Skin epidermis (tissue), 12 donors: ENCODE measurements around the gene LILRB5.
A peak's percentile ranks its signal among the peaks of the same experiment; 100 is the strongest.
"Not testable (repeated sequence)": the region's sequence is repeated elsewhere in the genome, so short reads cannot be mapped to it uniquely, and the experiment has no call there.

ENCODE experiments used
- H3K27ac ChIP-seq, 21 experiments: fragments of 200-600 bp; sonication (generic) in 11 of 21; one replicate each; pipeline ENCODE4 v1.5.0; 2020; ENCODE audit warnings: mild to moderate bottlenecking in 3 of 21, inconsistent platforms in 2 of 21, moderate library complexity in 2 of 21
- H3K4me3 ChIP-seq, 7 experiments: fragments of 200-600 bp; sonication (generic) in 2 of 7; one replicate each; pipeline ENCODE4 v1.5.0; 2020; ENCODE audit warnings: inconsistent platforms in 2 of 7, mild to moderate bottlenecking in 2 of 7, moderate library complexity in 1 of 7

Gene LILRB5

GRCh38 chr19:54257116-54257480 lies at the start of gene LILRB5:
Gene LILRB5, minus strand, starts transcription at chr19:54257273. Its CDS starts 80 bp downstream, at chr19:54257193.
- H3K4me3 ChIP-seq, result no peak within 1 kb of the TSS
- peak within 1 kb of the TSS in 2 of 21 experiments; percentile 40 to 58 for H3K27ac ChIP-seq

GRCh38 chr19:54305141-54305540 lies 48.1 kb upstream of the LILRB5 start:
- no peak overlapping the region for H3K4me3 ChIP-seq
- no peak overlapping the region for H3K27ac ChIP-seq

GRCh38 chr19:54302257-54302656 lies 45.2 kb upstream of the LILRB5 start:
- no peak overlapping the region for H3K4me3 ChIP-seq
- no peak overlapping the region for H3K27ac ChIP-seq

GRCh38 chr19:54299515-54299914 lies 42.4 kb upstream of the LILRB5 start:
- Histone ChIP-seq H3K27ac (no peak overlapping the region), H3K4me3 (no peak overlapping the region)

- no peak overlapping the region for H3K4me3 ChIP-seq
- no peak overlapping the region for H3K27ac ChIP-seq
Measured at GRCh38 chr19:54299126-54299498, 42.0 kb upstream of the LILRB5 start.

- no peak overlapping the region for H3K4me3 ChIP-seq
- no peak overlapping the region for H3K27ac ChIP-seq
Measured at GRCh38 chr19:54298357-54299125, 41.5 kb upstream of the LILRB5 start.

- no peak overlapping the region for H3K27ac ChIP-seq
- H3K4me3 ChIP-seq, result no peak overlapping the region
Measured at GRCh38 chr19:54297759-54298305, 40.8 kb upstream of the LILRB5 start.

- no peak overlapping the region for H3K4me3 ChIP-seq
- H3K27ac ChIP-seq, result no peak overlapping the region
Measured at GRCh38 chr19:54294539-54294938, 37.5 kb upstream of the LILRB5 start.

- H3K4me3 ChIP-seq, H3K27ac ChIP-seq: not testable (repeated sequence)
Measured at GRCh38 chr19:54289160-54289559, 32.1 kb upstream of the LILRB5 start.

- Histone ChIP-seq H3K4me3 (no peak overlapping the region), H3K27ac (no peak overlapping the region)
Measured at GRCh38 chr19:54287456-54287855, 30.4 kb upstream of the LILRB5 start.

GRCh38 chr19:54286283-54286682 lies 29.2 kb upstream of the LILRB5 start:
- not testable (repeated sequence) for H3K27ac ChIP-seq, H3K4me3 ChIP-seq

GRCh38 chr19:54285427-54286056 lies 28.5 kb upstream of the LILRB5 start:
- not testable (repeated sequence) for H3K27ac ChIP-seq, H3K4me3 ChIP-seq

GRCh38 chr19:54282686-54283470 lies 25.8 kb upstream of the LILRB5 start:
- Histone ChIP-seq H3K4me3 (no peak overlapping the region), H3K27ac (peak overlapping the region in 1 of 21 experiments; percentile 55)

GRCh38 chr19:54281729-54282075 lies 24.6 kb upstream of the LILRB5 start:
- H3K4me3 ChIP-seq, result not testable (repeated sequence)

GRCh38 chr19:54281007-54281728 lies 24.1 kb upstream of the LILRB5 start, which contains the start of gene LILRB2:
Gene LILRB2, minus strand, starts transcription at chr19:54281110. Its CDS starts 614 bp downstream, at chr19:54280496.
- peak within 1 kb of the TSS in 3 of 7 experiments; percentile 6 to 16 (median 6) for H3K4me3 ChIP-seq

More at GRCh38 chr19:54281729-54282075, 24.6 kb upstream of the LILRB5 start:
- not testable (repeated sequence) for H3K27ac ChIP-seq

GRCh38 chr19:54280441-54280840 lies 23.4 kb upstream of the LILRB5 start:
- peak overlapping the region in 3 of 7 experiments; percentile 6 to 16 (median 6) for H3K4me3 ChIP-seq

More at GRCh38 chr19:54281007-54281728, 24.1 kb upstream of the LILRB5 start, which contains the start of gene LILRB2:
- H3K27ac ChIP-seq, result peak within 1 kb of the TSS in 14 of 21 experiments; percentile 1 to 82 (median 44)

GRCh38 chr19:54280025-54280424 lies 23.0 kb upstream of the LILRB5 start:
- H3K27ac ChIP-seq, result peak overlapping the region in 10 of 21 experiments; percentile 1 to 82 (median 52)

More at GRCh38 chr19:54280441-54280840, 23.4 kb upstream of the LILRB5 start:
- H3K27ac ChIP-seq, result peak overlapping the region in 14 of 21 experiments; percentile 1 to 82 (median 44)

GRCh38 chr19:54279406-54279962 lies 22.4 kb upstream of the LILRB5 start:
- H3K4me3 ChIP-seq, result peak overlapping the region in 1 of 7 experiments; percentile 16
- peak overlapping the region in 3 of 21 experiments; percentile 1 to 82 (median 53) for H3K27ac ChIP-seq

More at GRCh38 chr19:54280025-54280424, 23.0 kb upstream of the LILRB5 start:
- H3K4me3 ChIP-seq, result peak overlapping the region in 2 of 7 experiments; percentile 6 to 16
